ENCODE measurements around the gene SPINDOC.

DNA sequence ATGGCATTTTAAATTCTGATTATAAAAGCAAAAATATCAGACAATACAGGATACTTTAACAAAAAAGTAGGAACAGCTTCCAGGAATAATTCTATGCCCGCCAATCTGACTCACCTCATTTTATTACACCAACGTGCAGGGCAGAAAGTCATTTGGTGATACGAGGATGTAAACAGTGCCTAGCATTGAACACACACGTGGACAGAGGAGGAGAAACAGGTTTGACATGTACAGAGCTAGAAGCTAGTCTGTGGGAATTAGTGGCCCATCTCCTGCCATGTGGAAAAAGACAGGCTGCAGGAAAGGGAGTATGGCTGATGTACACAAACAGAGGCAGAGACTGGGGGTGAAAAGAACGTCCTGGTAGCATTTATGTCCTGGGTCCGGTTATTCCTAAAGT, 9.0 kb upstream of the SPINDOC start:
- TF ChIP-seq FOXK2 (IDR thresholded peaks at IDR 0.05) = no peak
- no peak for TF ChIP-seq BHLHE40 (IDR thresholded peaks at IDR 0.05; ENCODE audit: borderline replicate concordance)
- TF ChIP-seq SP1 (IDR thresholded peaks at IDR 0.05) = no peak
- TF ChIP-seq ELF4 (IDR thresholded peaks at IDR 0.05) = no peak
- no peak for TF ChIP-seq NFRKB (IDR thresholded peaks at IDR 0.05)
- TF ChIP-seq FOXA1 (IDR thresholded peaks at IDR 0.05) = no peak
- TF ChIP-seq TARDBP (IDR thresholded peaks at IDR 0.05) = no peak
- TF ChIP-seq FOXM1 (IDR thresholded peaks at IDR 0.05; ENCODE audit: borderline replicate concordance) = no peak
- no peak for TF ChIP-seq HDGF (IDR thresholded peaks at IDR 0.05; ENCODE audit: borderline replicate concordance)
- no peak for TF ChIP-seq ARNT (IDR thresholded peaks at IDR 0.05)
- no peak for TF ChIP-seq ZNF384 (IDR thresholded peaks at IDR 0.05)
- TF ChIP-seq LEF1 (IDR thresholded peaks at IDR 0.05; ENCODE audit: borderline replicate concordance) = no peak
- no peak for TF ChIP-seq CTBP1 (IDR thresholded peaks at IDR 0.05; ENCODE audit: borderline replicate concordance)
- no peak for TF ChIP-seq L3MBTL2 (conservative IDR thresholded peaks at IDR 0.05)

All from HEK293T (cell line).